ENCODE data around the gene KLC1.
"Not testable (repeated sequence)": the region's sequence is repeated elsewhere in the genome, so short reads cannot be mapped to it uniquely, and the experiment has no call there.

The KLC1 gene

DNA sequence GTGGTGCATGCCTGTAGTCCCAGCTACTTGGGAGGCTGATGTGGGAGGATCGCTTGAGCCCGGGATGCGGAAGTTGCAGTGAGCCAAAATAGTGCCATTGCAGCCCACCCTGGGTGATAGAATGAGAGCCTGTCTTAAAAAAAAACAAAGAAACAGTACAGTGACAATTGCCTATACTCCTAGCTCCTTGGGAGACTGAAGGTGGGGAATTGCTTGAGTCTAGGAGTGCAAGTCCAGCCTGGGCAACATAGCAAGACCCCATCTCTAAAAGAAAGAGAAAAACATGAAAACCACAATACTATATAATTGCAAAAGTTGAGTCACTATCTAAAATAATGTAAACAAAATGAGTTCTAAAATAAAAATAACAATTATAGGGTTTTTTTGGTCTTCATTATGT is 20.0 kb downstream of the KLC1 start:
- TF ChIP-seq FOXP2 (optimal IDR thresholded peaks at IDR 0.05; ENCODE audit: control extremely low read depth, extremely low read length, insufficient read depth): no peak
- TF ChIP-seq POLR2AphosphoS5 (IDR thresholded peaks at IDR 0.05; ENCODE audit: borderline replicate concordance, low read depth, low read length): no peak
- no peak for TF ChIP-seq EZH2 (IDR thresholded peaks at IDR 0.05)

DNA sequence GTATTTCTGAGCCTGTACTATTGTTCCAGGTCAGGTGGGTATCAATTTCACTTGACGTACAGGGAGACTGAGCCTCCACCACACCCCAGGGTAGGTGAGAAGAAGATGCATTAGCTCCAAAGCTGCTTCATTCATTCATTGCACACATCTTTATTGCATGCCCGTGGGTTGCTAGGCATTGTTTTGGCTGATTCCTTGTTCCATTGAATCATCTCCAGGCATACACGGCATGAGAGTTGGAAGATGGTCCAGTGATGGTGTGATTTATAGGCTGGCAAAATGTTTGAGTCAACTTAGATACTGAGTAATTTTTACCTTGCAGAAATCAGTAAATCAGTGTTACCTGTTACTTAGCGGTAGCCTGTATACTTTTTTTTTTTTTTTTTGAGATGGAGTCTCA is 21.2 kb downstream of the KLC1 start:
- H3K9me3 ChIP-seq (ENCODE audit: low read depth, low read length): no peaks in the 10 kb centered on the region
- H3K36me3 ChIP-seq (ENCODE audit: insufficient read depth, low read length): peaks cover 18% of the 10 kb centered on the region

More for the DNA sequence above, 20.0 kb downstream of the KLC1 start:
- Histone ChIP-seq H3K9me3 (ENCODE audit: low read depth, low read length) (no peaks in the 10 kb centered on the region), H3K4me3 (no peak overlapping the region), H3K27ac (peak overlapping the region; percentile 25; the same call in 1 of the 2 replicates), H3K9ac (ENCODE audit: insufficient read length) (no peak overlapping the region), H3K36me3 (ENCODE audit: insufficient read depth, low read length) (peaks cover 6% of the 10 kb centered on the region; the same call in 1 of the 2 replicates)
- DNase-seq (ENCODE audit: low read depth, low spot score): no peak

DNA sequence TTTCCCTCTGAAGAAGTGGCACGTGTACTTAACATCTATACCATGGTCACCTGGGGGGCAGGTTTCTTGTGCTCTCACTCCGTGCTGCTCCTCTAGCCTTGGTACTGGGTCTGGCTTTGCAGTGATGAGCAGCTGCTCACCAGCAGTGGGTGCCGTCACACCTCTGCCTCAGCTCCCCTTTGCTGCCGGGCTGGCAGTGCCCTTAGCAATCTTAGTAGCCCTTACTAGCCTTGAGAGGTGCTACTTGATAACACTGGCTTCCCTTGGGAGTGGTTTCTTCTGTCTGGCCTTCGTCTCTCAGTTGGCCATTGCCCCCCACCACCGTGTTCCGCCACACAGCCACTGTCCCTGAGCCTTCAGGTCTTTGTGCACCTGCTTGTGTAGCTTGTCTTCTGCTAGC is 22.6 kb downstream of the KLC1 start:
- peaks cover 32% of the 10 kb centered on the region for H3K36me3 ChIP-seq (ENCODE audit: insufficient read depth, low read length)
- H3K9ac ChIP-seq (ENCODE audit: insufficient read length): no peak overlapping the region
- no peak for DNase-seq (ENCODE audit: low read depth, low spot score)

More for the DNA sequence above, 21.2 kb downstream of the KLC1 start:
- TF ChIP-seq EZH2 (IDR thresholded peaks at IDR 0.05) (no peak), POLR2AphosphoS5 (IDR thresholded peaks at IDR 0.05; ENCODE audit: borderline replicate concordance, low read depth, low read length) (no peak), FOXP2 (optimal IDR thresholded peaks at IDR 0.05; ENCODE audit: control extremely low read depth, extremely low read length, insufficient read depth) (no peak)
- DNase-seq (ENCODE audit: low read depth, low spot score): no peak
- Histone ChIP-seq H3K27ac (no peak overlapping the region), H3K9ac (ENCODE audit: insufficient read length) (no peak overlapping the region), H3K4me3 (no peak overlapping the region)

DNA sequence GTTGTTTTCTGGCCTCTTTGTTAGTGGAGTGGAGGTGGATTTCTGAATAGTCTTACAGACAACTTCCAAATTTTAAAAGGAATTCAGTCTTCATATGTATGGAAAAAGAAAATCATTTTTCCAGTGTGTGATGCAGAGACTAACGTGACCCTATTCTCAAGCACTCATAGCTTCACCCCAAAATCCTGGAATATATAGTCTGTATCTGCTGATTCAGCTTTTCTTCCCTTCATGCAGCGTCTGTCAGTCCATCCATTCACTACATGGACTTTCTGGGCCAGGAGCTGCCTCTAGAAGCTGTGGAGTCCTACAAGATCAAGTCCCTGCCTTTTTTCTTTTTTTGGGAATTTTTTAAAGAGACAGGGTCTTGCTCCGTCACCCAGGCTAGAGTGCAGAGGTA is 23.8 kb downstream of the KLC1 start:
- no peak overlapping the region for H3K4me3 ChIP-seq
- H3K36me3 ChIP-seq (ENCODE audit: insufficient read depth, low read length): peaks cover 44% of the 10 kb centered on the region
- TF ChIP-seq EZH2 (IDR thresholded peaks at IDR 0.05) (no peak), POLR2AphosphoS5 (IDR thresholded peaks at IDR 0.05; ENCODE audit: borderline replicate concordance, low read depth, low read length) (no peak), FOXP2 (optimal IDR thresholded peaks at IDR 0.05; ENCODE audit: control extremely low read depth, extremely low read length, insufficient read depth) (no peak)
- no peak for DNase-seq (ENCODE audit: low read depth, low spot score)
- no peaks in the 10 kb centered on the region for H3K9me3 ChIP-seq (ENCODE audit: low read depth, low read length)
- H3K9ac ChIP-seq (ENCODE audit: insufficient read length): peak overlapping the region; percentile 28
- H3K27ac ChIP-seq: peak overlapping the region; percentile 31

More for the DNA sequence above, 22.6 kb downstream of the KLC1 start:
- H3K9me3 ChIP-seq (ENCODE audit: low read depth, low read length): no peaks in the 10 kb centered on the region
- no peak overlapping the region for H3K4me3 ChIP-seq
- TF ChIP-seq POLR2AphosphoS5 (IDR thresholded peaks at IDR 0.05; ENCODE audit: borderline replicate concordance, low read depth, low read length) (no peak), EZH2 (IDR thresholded peaks at IDR 0.05) (no peak), FOXP2 (optimal IDR thresholded peaks at IDR 0.05; ENCODE audit: control extremely low read depth, extremely low read length, insufficient read depth) (no peak)
- H3K27ac ChIP-seq: peak overlapping the region; percentile 10; the same call in 1 of the 2 replicates

DNA sequence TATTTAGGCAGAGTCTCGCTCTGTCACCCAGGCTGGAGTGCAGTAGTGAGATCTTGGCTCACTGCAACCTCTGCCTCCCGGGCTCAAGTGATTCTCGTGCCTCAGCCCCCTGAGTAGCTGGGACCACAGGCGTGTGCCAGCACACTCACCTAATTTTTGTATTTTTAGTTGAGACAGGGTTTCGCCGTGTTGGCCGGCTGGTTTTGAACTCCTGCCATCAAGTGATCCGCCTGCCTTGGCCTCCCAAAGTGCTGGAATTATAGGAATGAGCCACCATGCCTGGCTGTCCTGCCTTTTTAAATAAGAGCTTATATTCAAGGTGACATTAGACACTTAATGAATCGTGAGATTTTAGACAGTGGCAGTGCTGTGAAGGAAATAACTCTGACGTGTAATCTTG is 24.3 kb downstream of the KLC1 start:
- H3K27ac ChIP-seq: peak overlapping the region; percentile 63; the same call in 1 of the 2 replicates
- not testable (repeated sequence) for H3K9me3 ChIP-seq (ENCODE audit: low read depth, low read length); H3K9ac ChIP-seq (ENCODE audit: insufficient read length); H3K4me3 ChIP-seq; DNase-seq (ENCODE audit: low read depth, low spot score)
- H3K36me3 ChIP-seq (ENCODE audit: insufficient read depth, low read length): peaks cover 45% of the 10 kb centered on the region

DNA sequence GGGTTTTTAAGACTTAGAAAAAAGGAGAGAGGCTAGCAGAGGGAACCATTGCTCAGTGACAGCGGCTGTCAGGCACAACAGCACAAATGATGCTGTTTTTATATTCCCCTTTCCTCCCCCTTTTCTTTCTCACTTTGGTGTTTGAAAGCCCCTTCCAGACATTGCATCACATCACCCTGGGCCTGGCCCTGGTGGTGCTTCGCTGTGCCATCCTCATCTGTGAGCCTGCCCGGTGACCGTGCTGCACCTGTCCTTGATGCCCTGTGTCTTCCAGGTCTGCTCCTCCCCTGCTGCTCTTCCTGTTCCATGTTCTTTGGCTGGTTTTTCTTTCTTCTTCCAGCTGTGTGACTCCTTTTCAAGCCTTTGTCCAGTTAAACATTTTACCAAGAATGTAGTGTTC is 24.8 kb downstream of the KLC1 start:
- no peaks in the 10 kb centered on the region for H3K9me3 ChIP-seq (ENCODE audit: low read depth, low read length)
- peak overlapping the region; percentile 82 for H3K27ac ChIP-seq
- TF ChIP-seq POLR2AphosphoS5 (IDR thresholded peaks at IDR 0.05; ENCODE audit: borderline replicate concordance, low read depth, low read length) (no peak), EZH2 (IDR thresholded peaks at IDR 0.05) (no peak), FOXP2 (optimal IDR thresholded peaks at IDR 0.05; ENCODE audit: control extremely low read depth, extremely low read length, insufficient read depth) (no peak)
- no peak for DNase-seq (ENCODE audit: low read depth, low spot score)
- H3K36me3 ChIP-seq (ENCODE audit: insufficient read depth, low read length): peaks cover 47% of the 10 kb centered on the region
- H3K9ac ChIP-seq (ENCODE audit: insufficient read length): no peak overlapping the region
- no peak overlapping the region for H3K4me3 ChIP-seq

DNA sequence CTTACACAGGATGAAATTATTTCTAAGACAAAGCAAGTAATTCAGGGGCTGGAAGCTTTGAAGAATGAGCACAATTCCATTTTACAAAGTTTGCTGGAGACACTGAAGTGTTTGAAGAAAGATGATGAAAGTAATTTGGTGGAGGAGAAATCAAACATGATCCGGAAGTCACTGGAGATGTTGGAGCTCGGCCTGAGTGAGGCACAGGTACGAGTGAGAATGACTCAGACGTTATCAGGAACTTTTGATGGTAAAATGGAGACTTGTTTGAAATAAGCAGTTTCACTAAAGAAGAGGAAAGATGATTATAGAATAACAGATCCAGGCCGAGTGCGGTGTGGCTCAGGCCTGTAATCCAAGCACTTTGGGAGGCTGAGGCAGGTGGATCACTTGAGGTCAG is 25.6 kb downstream of the KLC1 start:
- Histone ChIP-seq H3K27ac (peak overlapping the region; percentile 82), H3K9me3 (ENCODE audit: low read depth, low read length) (no peaks in the 10 kb centered on the region), H3K36me3 (ENCODE audit: insufficient read depth, low read length) (peaks cover 53% of the 10 kb centered on the region)

DNA sequence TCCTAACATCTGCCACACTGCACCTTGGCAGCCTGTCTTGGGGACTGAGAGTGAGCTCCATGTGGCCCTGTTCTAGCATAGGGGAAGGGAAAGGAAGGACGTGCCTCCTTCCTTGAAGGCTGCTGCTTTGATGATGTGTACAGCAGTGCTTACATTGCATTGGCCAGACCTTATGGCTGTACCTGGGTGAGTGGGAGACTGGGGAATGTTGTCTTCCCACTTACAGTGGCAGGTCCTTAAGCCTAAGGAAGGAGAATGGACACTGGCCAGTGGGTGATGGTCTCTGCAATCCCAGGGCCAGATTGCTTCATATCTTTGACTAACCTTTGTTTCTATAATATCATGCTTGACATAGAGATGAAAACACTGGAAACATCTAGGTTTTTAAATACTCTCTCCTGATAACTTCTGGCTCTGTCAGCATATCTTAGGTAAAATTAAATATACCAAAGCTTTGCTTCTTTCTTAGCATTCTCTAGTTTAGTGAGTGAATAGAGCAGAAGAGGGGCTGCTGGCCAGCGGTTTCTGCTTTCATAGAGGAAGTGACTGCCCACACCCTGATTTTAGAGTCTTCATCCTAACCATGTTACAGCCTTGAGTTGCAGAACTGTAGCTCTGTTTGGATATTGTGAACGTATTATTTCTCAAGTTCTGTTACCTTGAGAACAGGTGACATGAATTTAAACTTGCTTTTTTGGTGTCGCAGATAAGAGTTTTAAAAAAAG is 27.2 kb downstream of the KLC1 start:
- TF ChIP-seq POLR2AphosphoS5 (IDR thresholded peaks at IDR 0.05; ENCODE audit: borderline replicate concordance, low read depth, low read length) (no peak), EZH2 (IDR thresholded peaks at IDR 0.05) (no peak), FOXP2 (optimal IDR thresholded peaks at IDR 0.05; ENCODE audit: control extremely low read depth, extremely low read length, insufficient read depth) (no peak)

More for the DNA sequence above, 25.6 kb downstream of the KLC1 start:
- no peak for TF ChIP-seq EZH2 (IDR thresholded peaks at IDR 0.05)
- TF ChIP-seq POLR2AphosphoS5 (IDR thresholded peaks at IDR 0.05; ENCODE audit: borderline replicate concordance, low read depth, low read length): no peak
- no peak for TF ChIP-seq FOXP2 (optimal IDR thresholded peaks at IDR 0.05; ENCODE audit: control extremely low read depth, extremely low read length, insufficient read depth)
- Histone ChIP-seq H3K4me3 (no peak overlapping the region), H3K9ac (ENCODE audit: insufficient read length) (no peak overlapping the region)
- DNase-seq (ENCODE audit: low read depth, low spot score): no peak

DNA sequence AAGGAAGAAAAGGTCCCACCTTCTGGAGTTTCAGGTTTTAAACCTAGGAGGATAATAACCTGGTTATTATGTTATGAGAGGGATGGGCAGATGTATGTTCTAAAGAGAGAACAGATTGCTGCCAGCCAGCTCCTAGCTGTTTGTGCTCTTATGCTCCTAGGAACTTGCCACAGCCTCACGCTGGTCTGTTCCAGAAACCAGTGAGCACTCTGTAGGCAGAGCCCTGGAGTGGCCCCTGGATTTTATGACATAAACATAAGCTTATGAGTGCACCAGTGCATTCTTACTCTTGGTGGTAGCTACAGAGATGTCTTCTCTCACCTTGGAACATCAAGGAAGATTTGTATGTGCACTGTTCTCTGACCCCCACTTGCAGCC is 27.7 kb downstream of the KLC1 start:
- no peaks in the 10 kb centered on the region for H3K9me3 ChIP-seq (ENCODE audit: low read depth, low read length)
- no peak for DNase-seq (ENCODE audit: low read depth, low spot score)
- no peak overlapping the region for H3K4me3 ChIP-seq
- no peak for TF ChIP-seq POLR2AphosphoS5 (IDR thresholded peaks at IDR 0.05; ENCODE audit: borderline replicate concordance, low read depth, low read length)
- no peak for TF ChIP-seq EZH2 (IDR thresholded peaks at IDR 0.05)
- TF ChIP-seq FOXP2 (optimal IDR thresholded peaks at IDR 0.05; ENCODE audit: control extremely low read depth, extremely low read length, insufficient read depth): no peak
- peaks cover 69% of the 10 kb centered on the region for H3K36me3 ChIP-seq (ENCODE audit: insufficient read depth, low read length)
- no peak overlapping the region for H3K9ac ChIP-seq (ENCODE audit: insufficient read length)
- 0 out of 2 replicates have a peak overlapping the region, but pooled peaks have one; percentile 26 for H3K27ac ChIP-seq

More for the DNA sequence above, 27.2 kb downstream of the KLC1 start:
- H3K4me3 ChIP-seq: no peak overlapping the region
- H3K9me3 ChIP-seq (ENCODE audit: low read depth, low read length): no peaks in the 10 kb centered on the region
- no peak overlapping the region for H3K9ac ChIP-seq (ENCODE audit: insufficient read length)
- peaks cover 63% of the 10 kb centered on the region for H3K36me3 ChIP-seq (ENCODE audit: insufficient read depth, low read length)
- no peak for DNase-seq (ENCODE audit: low read depth, low spot score)
- peak overlapping the region; percentile 26; the same call in 1 of the 2 replicates for H3K27ac ChIP-seq

Data from SK-N-MC (cell line).